MV-4-11 (cell line): ENCODE data around the gene BCL2L11.

Experiments
- DNase-seq: peaks from one replicate; lab custom pipeline; 2025; lab: John Stamatoyannopoulos, UW

The BCL2L11 gene

DNA sequence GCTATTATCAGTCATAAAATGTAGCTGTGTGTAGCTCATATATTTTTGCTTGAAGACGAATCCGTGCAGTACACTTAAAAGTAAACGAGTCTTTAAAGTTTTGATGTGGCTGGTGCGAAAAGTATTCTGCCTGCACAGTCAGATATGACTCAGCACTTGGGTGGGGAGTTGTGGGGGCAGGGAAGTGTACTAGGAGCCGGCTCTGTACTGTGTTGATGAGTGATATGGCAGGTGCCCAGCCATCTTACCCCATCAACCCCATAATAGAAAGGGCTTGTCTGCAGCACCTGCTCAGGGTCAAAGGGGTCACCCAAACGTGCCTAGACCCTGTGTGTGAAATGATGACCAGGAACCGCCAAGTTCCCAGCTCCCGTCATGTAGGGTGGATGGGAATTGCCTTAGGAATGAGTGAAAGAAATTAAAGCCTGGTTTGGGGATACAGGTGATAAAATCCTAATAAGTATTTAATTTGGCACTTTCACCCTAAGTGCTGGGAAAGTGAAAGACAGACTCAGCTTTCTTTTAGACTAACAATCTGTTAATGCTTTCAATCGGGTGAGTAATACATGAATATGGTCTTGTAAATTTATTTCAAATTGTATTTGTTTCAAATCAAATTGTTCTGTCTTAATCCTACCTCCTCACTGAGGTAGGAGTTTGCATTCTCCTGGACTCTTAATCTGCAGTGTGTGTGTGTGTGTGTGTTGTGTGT is 48.0 kb downstream of the BCL2L11 start:
- peak; percentile 35 for DNase-seq

DNA sequence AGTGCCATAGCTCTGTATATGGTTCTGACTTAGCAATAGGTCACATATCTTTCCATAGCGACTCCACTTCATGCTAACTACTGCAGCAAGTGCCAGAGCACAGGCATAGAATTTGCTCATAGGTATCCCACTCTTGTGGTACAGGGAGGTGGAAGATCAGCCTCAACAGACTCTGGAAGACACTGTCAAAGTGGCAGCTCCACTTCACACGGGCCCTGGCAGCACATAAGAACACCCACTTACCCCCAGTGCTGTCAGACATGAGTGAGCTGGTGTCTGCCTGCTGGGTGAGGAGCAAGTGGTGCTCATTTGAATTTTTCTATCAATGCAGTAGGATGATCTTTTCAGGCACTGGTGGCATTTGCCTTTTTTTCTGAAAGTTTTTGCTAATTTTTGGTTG is 48.6 kb downstream of the BCL2L11 start:
- no peak for DNase-seq

DNA sequence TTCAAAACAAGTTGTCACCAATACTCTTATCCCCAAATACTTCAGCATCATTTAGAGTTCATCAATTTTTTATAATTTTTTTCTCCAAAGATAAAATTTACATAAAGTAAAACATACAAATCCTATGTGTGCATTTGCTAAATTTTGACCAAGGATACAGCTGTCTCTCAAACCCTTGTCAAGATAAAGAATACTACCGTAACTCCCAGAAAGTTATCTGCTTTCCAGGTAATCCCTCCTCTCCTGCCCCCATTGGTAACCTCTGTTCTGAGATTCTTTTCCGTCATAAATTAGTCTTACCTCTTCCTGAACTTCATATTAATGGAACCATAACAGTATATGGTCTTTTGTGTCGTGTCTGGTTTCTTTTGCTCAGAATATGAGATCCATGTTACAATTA is 49.2 kb downstream of the BCL2L11 start:
- no peak for DNase-seq

DNA sequence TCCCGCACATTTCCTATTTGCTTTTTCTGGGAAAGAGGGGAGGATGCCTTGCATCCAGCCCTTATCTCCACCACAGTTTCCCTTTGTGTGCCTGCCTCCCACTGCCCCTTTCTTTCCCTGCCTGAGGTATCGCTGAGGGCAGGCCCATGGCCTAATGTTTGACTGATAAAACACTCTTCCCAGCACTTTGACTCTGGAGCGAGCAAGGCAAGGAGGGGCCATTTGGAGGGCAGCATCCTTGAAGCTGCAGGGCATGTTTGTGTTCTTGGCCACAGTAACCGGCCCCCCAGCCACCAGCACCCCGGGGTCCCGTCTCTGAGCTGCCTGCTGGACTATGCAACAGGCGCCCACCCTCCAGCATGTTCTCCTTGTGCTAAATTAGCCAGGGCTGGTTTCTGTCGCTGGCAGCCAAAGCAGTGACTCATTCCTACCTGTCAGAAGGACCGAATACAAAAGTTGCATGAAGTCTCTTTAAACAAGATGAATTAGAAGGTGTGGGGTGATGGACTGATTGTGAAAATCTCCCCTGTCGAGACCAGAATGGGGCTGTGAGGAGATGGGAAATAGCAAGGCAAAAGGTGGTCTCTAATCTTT is 50.7 kb downstream of the BCL2L11 start:
- DNase-seq: no peak

DNA sequence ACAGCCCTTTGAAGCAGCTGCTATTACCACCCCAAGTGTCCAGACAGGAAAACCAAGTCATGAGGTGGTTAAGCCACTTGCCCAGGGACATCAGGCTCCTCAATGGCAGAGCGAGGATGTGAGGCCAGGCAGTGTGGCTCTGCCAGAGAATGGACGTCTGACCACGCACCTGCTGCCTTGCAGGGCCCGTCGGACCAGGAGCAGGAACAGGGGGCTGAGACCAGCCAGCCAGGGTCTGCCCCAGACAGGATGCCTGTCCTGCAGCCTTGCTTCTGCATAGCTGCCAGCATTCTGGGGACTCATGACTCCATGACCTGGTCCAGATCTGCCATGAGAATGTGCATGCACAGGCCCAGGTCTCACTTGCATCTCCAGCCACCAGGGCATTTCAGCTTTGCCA is 52.0 kb downstream of the BCL2L11 start:
- no peak for DNase-seq

DNA sequence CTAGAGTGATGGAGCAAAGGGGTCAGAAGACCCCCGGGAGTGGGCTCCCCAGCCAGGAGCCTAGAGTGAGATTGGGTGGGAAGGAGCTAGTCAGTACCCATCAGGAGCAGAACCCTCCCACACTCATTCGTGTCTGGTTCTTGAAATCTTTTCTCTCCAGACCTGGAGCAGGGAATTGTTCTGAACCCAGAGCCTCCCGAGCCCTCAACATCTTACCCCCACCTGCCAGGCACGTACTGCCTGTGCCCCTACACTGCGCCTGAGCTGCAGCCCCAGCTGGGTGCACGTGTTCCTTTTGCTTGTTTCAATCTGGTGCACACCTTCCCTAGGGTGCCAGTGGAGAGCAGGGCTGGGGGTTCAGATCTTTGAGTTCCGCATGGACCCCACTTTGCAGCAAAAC is 52.6 kb downstream of the BCL2L11 start:
- no peak for DNase-seq

DNA sequence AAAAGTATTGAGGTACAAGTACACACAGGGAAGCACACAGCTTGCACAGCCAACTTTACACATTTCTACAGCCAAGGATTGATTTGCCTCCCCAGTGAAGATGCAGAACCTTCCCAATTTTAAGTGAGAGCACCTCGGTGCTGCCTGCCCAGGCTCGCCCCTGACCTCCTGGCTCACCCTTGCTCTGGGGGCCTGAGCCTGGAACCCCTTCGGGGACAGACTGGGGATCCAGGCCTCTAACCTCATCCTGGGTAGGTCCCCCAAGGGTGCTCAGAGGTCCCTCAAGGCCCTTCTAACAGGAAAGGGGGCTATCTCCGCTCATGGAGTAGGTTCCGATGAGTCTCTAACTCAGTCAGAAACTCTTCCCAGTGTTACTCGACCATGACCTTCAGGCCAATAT is 53.1 kb downstream of the BCL2L11 start:
- no peak for DNase-seq

DNA sequence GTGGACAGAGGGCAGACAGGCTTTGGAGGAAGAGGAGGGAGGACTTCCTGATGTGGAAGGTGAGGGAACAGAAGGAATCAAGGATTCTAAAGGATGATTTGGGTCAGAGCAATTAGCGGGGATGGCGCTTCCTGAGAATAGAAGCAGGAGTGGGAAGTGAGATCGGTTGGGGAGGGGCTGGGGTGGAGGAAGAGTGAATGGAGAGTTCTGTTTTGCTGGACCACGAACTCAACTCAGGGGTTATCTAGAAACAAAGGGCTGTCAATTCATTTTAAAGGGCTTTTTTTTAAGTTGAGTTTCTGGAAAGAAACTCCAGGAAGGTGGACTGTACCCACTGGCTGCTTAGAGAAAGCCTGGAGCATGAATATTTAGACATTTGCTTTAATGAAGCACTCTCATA is 54.9 kb downstream of the BCL2L11 start:
- no peak for DNase-seq

DNA sequence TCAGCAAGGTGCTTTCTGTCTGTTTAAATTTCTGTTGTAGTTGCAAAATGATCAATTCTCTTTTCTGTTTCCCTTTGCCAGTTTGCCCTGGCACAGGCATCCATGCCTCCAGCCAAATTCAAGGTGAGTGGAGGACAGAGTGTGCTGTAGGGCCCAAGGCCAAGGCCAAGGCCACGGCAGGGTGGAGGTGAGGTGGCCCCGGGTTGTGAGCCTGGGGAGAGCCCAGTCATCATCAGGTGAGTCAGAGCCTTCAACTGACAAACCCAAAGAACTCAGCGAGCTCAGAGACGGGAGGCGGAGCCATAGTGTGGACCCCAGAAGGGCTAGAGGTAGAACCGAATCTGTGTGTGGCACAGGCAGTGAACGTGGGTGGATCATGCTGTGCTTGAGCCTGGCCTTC is 55.7 kb downstream of the BCL2L11 start:
- no peak for DNase-seq

DNA sequence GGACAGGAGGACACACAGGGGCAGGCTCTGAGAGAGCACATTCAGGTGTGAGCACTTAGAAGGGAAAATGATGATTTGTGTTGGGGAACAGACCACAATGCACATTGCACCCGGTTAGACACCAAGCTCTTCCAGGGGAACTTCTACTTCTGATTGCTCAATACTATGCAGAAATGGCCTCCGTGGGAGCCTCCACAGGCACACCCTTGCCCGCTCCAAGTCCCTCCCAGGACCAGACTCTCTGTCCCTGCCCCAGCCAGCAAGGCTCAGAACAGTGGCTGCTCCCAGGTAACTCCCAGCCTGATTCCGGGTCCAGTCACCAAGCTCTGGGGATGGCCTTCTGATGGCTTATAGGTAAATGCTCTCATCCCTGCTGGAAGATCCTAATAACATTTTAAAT is 56.2 kb downstream of the BCL2L11 start:
- DNase-seq: peak; percentile 42

DNA sequence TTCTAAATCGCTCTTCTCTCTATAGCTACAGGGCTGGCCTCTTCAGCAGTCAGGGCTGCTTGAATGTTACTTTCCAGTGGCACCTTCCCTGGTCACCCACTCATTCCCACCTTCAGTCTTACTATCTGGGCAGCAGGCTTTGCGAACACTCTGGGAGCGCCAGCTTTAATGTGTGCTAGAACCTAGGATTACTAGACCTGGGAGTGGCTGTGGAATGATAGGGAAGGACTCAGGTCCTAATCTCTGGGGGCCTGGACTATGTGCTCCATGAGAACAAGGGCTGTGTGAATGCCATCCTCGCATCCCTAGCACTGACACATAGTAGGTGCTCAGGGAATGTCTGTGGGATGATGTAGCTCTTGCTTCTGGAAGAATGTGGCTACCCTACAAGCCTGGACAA is 57.6 kb downstream of the BCL2L11 start:
- DNase-seq: no peak

DNA sequence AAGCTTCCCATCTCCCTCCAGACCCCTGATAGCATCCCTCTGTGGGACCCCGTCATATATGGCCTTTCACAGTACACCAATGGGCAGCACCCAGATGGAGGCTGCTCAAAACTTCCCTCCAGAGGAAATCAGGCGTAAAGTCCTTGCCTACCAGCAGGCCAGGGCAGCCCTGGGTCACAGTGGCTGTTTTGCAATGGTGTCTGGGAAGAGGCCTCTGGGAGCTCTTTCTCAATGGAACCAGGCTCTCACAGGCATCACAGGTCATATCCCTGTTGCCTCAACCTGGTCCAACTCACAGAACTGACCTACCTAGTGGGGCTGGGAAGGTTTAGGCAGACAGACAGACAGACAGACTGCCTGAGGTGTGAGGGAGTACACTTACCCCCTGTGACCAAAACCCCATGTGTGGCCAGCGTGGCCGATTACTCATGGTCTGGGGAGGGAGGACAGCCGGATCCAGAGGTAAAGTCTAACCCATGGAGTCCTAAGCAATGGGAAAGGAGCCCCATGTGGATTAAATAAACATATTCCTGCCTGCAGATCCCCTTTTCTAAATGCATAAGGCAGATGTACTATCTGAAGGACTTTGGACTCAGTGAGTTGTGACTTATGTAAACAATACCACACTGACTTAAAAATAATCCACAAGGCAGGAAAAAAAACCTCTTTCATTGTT is 58.2 kb downstream of the BCL2L11 start:
- peak; percentile 23 for DNase-seq

DNA sequence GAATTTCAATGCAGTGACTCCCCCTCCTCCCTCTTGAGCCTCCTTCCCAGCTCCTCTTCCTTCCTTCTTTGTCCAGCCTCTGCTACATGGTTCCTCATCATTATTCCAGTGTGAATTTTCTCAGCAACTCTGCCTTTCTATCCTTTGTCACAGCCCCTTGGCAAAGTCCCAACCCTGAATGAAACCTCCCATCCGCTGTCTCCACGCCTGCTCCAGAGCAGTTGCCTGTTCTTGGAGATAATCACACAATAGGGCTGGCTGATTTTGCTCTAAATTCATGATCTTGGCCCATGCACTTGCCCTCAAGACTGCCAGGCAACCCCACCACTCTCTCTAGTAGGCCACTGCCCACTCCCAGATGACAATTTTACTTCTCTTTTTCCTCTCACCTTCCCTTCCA is 61.4 kb downstream of the BCL2L11 start:
- no peak for DNase-seq

DNA sequence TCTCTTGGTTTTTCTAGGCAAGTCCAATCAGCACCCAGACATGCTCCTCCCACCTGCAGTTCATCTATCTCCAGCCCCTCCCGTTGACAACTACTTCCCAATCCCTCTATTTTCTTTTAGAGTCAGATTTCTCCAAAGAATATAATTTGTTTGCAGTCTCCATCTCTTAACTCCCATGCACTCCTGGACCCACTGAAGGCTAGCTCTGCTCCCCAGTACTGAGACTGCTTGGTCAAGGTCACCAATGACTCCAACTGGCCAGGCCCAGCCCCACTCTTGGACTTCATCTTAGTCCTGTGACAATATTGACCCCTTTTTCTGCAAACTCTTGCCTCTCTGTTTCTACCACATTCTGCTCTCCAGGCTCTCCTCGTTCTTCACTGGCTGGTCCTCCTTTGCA is 62.0 kb downstream of the BCL2L11 start:
- no peak for DNase-seq

DNA sequence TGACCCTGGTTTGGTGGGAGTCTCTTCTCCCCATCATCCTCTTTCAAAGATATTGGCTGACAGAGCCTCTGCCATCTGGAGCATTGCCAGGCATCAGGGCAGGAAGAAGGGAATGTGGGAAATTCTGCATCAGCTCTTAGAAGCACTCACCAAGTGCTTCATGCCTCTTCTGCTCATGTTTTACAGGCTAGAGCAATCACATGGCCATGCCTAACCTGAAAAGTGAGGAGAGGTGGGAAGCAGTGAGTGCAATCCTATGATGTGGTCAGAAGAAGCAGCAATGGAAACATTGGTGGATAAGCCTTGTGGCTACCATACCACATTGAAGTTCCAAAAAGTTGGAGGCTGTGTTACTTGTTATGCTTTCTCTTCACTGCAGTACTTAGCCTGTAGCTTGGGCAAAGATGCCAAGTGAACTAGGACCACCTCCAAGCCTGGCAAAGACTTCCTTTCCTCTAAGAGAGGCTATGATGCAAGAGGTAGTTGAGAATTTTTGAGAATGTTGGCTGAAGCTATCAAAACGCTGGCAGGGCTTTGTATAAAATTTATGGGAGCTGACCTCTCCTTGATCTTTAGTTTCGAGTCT is 64.1 kb downstream of the BCL2L11 start:
- no peak for DNase-seq

DNA sequence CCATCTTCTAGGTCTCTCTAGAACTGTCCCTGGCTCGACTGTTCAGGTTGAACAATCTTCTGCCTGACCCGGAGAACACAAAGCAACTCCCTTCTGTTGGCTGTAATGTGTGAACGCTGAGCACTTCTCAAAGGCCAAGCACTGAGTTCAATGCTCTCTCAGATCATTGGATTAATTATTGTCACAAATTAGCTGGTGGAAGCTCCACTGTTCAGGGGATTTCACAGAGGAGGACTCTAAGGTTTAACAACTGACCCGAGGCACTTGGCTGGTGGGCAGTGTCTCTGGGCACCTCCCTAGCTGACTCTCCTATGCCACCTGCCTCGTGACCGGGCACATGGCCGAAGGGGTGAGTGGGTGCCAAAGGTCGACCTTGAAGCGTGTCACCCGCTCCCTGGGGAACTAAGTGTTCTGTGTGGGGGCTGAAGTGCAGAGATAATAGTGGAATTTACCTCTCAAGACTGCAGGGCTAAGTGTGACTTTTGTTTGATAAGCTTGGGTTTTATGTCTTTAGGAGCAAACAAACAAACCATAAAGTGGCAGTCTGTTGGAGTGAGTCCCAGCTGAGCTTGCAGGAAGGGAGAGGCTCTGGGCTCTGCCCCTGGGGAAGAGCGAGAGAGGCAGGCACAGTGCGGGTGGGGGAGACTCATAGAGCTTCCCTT is 64.8 kb downstream of the BCL2L11 start:
- DNase-seq: no peak

DNA sequence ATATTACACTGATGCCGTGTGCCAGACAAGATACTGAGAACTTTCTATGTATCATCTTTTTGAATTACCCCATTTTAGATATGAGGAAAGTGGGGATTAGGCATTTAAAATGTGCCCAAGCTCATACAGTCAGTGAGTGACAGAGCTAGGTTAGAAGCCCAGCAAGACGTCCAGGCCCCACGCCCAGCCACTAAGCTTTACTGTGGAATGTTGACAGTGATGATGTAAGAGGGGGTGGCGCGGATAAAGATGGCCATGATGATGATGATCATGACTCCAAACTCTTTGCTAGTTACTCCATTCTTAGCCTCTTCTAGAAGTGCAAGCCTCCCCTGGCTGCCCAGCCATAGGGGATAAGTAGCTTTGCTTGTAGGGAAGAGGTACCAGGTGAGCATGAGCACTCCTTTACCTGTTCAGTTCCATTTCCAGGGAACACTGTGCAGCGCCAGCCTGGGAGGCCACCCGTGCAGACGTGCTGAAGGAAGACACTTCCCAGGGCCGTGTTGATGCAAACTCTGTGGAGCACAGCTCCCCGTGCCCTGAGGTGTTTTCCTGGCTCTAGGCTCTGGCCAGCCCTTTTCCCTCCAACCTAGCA is 65.5 kb downstream of the BCL2L11 start:
- DNase-seq: no peak

DNA sequence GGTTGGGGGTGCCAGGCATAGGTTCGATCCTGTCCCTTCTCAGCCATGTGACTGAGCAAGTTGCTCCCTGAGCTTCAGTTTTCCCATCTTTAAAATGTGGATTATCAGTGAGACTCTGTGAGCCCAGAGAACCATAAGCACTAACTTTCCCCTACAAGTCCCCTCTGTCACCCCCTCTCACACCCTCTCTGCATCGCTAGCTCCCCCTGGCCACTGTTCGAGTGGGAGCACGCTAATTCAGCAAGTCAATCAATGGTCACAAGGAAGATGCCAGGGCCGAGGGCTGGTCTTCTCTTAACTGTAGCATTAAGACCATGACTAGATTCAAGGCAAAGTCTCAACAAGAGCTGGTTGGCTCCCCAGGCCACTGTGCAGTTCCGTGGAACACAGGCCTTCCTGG is 66.2 kb downstream of the BCL2L11 start:
- DNase-seq: no peak

DNA sequence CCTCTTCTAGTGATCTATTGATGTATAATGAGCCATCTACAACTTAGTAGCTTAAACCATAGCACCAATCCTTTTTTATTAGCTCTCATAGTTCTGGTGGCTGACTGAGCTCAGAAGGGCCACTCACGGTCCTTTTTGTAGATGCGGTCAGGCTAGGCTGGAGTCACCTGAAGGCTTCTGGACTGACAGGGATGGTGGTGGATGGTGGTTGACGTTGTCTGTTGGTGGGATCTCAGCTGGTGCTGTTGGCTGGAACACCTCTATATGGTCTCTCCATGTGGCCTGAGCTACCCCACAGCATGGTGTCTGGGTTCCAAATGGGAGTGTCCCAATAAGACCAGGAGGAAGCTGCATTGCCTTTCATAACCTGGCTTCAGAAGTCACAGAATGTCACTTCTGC is 68.0 kb downstream of the BCL2L11 start:
- no peak for DNase-seq

DNA sequence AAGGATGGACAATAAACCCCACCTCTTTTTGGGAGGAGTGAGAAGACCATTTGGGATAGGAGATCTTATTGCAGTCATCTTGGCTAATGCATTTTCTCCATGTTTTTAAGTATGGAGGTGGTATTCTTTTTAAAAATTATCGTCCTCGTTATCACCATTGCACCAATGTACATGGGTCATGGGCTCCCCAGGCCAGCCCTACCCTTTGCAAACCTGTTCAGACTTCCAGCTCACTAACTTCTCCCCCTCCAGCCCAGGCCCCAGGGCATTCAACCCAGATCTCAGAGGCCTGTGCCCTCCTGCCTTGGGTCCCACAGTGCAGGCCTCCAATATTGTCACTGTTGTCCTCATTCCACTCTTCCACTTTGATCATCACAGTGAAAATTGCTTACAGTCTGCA is 68.4 kb downstream of the BCL2L11 start:
- DNase-seq: no peak

DNA sequence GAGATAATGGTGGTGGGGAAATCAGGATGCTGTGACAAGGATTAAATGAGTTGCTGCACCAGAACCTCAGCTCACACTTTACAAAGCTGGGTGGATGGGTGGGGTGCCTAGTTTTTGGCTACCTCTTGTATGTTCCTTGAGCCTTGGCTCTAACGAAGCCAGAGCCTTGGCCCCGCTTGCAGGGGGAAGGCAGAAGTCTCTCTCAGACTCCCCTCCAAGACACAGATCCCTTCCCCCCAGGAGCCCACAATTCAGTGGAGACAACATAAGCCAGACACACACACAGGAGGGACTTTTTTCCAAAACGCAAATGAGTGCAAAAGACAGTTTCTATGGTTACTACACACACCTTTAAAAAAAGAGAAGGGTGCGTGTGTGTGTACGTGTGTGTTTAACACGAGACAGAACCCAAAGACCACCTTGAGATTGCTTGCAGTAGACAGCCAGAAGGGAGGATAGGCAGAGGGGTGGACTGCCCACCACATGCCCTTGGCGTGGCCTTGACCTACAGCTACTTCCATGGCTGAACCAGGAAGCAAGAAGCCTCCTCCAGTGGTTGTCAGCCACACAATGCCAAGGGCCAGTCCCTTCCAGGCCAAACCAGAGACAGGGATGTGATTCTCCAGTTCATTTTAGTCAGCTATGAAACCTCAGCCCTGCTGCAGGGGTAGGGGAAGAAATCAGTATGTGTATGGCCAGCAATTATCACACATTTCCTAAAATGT is 70.3 kb downstream of the BCL2L11 start:
- DNase-seq: no peak

DNA sequence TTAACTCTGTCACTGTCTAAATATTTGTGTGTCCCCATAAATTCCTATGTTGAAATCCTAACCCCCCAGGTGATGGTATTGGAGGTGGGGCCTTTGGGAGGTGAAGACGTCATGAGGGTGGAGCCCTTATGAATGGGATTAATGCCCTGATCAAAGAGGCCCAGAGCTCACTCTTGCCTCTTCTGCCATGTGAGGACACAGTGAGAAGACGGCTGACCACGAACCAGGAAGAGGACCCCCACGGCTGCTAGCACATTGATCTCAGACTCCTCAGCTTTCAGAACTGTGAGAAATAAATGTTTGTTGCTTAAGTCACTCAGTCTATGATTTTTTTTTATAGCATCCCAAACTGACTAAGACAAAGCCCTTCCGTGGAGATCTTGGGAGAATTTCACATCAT is 71.2 kb downstream of the BCL2L11 start:
- DNase-seq: no peak
